Posterior vena cava (tissue), 2 donors: ENCODE results near the gene OR2AJ1. TPM values are rescaled to one million over a fixed set of nuclear protein-coding genes. Genes with fewer than 3 reads are reported as not detected.
"Not testable (repeated sequence)": the region's sequence is repeated elsewhere in the genome, so short reads cannot be mapped to it uniquely, and the experiment has no call there.

Experiments
- DNase-seq: peaks from one replicate; pipeline ENCODE4 v3.0.0-alpha.2; 2020; ENCODE audit warnings: low spot score
- intact Hi-C, 2 donors: fragments of 100-400 bp; cut with DNase I; formaldehyde crosslinking; loops; one replicate each; pipeline versions ENCODE4 v1.14.1 to v1.14.2; 2022 to 2023
- long read RNA-seq, 2 donors: library from polyadenylated mRNA; unstranded; transcript quantifications; one replicate each; pipeline ENCODE4 v2.0.0, GENCODE V29; 2020 to 2021
- total RNA-seq, 2 donors: library from RNA; stranded (reverse); fragmentation: NEBNext Ultra II Directional; extraction: Animal tissue kit (Norgen Biotek cat#: 25700); gene quantifications; one replicate each; pipeline ENCODE4 v1.2.1, GENCODE V29; 2021
- donor health status: DM: yes; HTN: yes; CAD: no.
- donor health status: DM: yes; HTN: yes; CAD: no.

The OR2AJ1 gene, protein sequence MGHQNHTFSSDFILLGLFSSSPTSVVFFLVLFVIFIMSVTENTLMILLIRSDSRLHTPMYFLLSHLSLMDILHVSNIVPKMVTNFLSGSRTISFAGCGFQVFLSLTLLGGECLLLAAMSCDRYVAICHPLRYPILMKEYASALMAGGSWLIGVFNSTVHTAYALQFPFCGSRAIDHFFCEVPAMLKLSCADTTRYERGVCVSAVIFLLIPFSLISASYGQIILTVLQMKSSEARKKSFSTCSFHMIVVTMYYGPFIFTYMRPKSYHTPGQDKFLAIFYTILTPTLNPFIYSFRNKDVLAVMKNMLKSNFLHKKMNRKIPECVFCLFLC
- total RNA-seq: not detected
- long read RNA-seq, donor 1: 0 reads
- long read RNA-seq, donor 2: 0 reads

DNA sequence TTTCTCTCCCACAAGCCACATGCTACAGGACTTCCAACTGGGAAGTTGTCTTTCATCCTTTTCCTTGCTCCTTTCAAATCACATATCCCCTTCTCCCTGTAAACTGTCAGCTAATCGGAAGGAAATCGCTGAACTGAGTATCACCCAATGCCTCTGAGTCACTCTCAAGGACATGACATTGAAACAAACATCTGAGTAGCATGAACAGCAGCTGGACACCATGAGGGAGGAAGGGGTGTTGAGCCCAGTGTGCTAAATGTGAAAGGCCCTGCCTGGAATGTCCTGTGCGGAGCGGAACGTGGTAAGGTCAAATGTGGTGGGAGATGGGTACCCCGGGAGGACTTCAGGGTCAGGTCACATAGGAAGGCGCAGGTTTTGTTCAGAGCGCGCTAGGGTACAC lies at the start of gene OR2AJ1:
Gene OR2AJ1 (plus strand): TSS at position 22 of the 400 bp plus-strand sequence. CDS start 8,880 bp downstream, outside the sequence.
- intact Hi-C loops: loop anchor here in 1 of 2 donors (5.0 kb wide), 1 partner anchor 523 kb away; no protein-coding TSS in a partner anchor
- DNase-seq: no peak

DNA sequence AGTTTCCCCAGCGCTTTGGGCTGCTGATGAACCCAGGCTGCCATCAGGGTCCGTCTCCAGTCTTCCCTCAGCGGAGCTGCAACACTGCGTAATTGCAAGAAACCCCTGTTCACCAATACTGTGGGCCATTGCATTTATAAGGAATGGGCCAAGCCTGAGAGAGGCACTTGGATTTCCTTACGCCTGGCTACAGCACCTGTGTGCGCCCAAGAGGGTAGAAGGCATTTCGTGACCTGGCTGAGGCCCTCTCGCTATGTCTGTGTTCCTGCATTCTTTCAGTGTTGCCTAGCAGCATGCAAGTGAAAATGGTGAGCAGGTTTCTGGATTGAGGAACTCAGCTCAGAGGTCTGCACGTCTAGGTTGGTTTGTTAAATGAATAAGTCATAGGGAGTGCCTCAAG lies 41.3 kb upstream of the OR2AJ1 start:
- no peak for DNase-seq
- intact Hi-C loops: no loop called here

DNA sequence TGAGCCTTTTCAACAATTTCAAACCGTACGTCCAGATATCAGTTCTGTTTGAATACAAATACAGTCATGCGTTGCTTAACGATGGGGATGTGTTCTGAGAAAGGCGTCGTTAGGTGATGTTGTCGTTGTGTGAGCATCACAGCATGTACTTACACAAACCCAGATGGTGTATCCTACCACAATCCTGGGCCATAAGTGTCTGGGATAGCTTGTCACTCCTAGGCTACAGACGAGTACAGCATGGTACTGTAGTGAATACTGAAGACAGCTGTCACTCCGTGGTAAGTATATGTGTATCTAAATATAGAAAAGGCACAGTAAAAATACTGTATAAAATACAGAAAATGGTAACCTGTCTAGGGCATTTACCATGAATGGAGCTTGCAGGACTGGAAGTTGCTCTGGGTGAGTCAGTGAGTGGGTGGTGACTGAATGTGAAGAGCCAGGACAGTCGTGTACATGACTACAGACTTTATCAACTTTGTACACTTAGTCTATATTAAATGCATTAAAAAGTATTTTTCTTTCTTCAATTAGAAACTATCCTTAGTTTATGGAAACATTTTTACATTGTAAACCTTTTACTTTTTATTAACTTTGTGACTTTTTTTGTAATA lies 39.8 kb upstream of the OR2AJ1 start:
- intact Hi-C loops: no loop called here
- DNase-seq: no peak

DNA sequence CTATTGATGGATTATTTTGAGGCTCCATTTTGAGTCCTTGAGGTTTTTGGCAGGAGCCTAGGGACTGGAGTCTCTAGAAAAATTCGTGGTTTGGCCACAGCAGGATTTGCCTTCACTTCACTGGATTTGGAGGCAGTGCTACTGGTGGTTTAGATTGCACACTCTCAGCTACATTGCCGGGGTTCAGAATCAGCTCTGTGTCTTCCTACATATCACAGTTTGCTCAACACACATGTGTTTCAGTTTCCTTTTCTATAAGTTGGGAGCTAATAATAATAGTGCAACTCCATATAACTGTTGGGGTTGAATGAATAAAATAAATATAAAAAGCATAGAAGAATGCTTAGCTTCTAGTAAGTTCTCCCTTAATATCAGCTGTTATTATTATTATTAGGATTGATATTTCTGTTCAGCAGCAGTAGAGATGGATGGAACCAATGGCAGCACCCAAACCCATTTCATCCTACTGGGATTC lies 29.5 kb upstream of the OR2AJ1 start, which contains the start of gene OR2W3:
Gene OR2W3 (plus strand): TSS at position 425 of the 475 bp plus-strand sequence. CDS start 0 bp downstream, at position 425.
- DNase-seq: no peak
- intact Hi-C loops: no loop called here

DNA sequence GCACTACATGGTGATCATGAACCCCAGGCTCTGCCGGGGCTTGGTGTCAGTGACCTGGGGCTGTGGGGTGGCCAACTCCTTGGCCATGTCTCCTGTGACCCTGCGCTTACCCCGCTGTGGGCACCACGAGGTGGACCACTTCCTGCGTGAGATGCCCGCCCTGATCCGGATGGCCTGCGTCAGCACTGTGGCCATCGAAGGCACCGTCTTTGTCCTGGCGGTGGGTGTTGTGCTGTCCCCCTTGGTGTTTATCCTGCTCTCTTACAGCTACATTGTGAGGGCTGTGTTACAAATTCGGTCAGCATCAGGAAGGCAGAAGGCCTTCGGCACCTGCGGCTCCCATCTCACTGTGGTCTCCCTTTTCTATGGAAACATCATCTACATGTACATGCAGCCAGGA lies 28.7 kb upstream of the OR2AJ1 start:
- intact Hi-C loops: no loop called here
- no peak for DNase-seq

DNA sequence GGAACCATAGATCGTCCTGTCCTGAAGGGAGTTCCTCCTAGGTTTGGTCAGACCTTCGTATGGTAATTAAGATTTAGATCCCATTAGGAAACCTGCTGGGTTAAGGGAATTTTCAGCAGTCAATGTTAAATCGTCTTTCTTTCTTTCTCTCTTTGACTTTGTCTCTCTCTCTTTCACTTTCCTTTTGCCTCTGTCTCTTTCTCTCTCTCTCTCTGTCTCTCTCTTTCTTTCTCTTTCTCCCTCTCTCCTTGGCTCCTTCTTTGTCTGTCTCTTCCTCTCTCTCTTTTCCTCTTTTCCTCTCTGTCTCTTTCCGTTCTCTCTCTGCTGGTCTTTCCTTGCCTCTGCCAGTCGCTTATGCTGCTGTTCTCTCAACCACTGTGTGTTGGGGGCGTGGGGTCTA lies 20.6 kb upstream of the OR2AJ1 start:
- no peak for DNase-seq
- intact Hi-C loops: no loop called here

DNA sequence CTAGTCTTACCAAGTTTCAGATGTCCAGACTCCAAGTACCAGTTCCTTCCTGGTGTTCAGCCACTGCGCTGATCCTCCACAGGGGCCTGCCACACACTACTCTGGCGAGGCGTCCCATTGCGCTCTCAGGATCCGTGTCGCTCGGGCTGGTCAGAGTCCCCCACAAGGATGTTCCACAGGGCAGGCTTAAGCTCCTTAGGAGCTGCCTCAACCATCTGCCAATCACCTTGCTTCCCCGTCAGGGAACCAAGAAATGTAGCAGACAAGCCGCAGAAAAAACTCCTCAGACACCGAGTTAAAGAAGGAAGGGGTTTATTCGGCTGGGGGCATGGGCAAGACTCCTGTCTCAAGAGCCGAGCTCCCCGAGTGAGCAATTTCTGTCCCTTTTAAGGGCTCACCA lies 19.5 kb upstream of the OR2AJ1 start:
- intact Hi-C loops: no loop called here
- no peak for DNase-seq

DNA sequence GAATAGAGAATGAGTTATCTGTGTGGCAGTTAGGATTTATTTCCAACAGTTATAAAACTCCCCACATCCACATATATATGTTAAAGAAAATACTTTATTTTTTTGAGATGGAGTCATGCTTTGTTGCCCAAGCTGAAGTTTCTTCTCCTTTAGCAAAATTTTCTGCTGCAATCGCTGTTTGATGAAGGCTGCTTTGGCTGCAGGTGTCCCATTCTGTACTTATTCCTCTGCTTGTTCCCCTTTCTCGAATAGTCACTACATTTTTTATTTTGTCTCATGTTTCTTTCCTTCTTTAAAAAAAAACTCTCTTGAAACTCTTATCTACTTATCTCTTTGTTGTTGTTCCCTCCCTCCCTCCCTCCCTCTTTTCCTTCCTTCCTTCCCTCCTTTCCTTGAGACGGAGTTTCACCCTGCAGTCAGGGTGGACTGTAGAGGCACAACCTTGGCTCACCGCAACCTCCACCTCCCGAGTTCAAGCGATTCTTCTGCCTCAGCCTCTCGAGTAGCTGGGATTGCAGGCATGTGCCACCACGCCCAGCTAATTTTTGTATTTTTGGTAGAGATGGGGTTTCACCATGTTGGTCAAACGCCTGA lies 18.7 kb upstream of the OR2AJ1 start:
- intact Hi-C loops: no loop called here
- DNase-seq: no peak

DNA sequence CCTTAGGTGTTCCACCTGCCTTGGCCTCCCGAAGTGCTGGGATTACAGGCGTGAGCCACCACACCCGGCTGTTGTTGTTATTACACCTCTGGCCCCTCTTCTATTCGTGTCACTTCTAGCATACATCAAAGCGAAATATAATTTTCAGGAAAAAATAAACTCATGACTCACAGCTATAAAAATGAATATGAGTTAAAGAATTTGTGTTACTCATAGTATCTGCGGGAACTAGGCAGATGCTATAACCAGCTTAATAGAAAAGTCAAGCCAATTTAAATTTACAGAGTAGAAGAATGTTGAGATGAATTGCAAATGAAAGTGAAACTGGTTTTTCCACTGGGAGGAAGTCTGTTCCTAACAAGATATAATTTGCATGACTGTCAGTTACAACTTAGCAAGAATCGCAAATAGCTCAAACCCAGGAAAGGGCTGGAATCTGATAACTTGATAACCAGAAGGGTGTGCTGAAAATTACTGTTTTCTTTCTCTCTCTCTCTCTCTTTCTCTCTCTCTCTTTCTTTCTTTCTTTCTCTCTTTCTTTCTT lies 18.1 kb upstream of the OR2AJ1 start:
- intact Hi-C loops: no loop called here
- no peak for DNase-seq

DNA sequence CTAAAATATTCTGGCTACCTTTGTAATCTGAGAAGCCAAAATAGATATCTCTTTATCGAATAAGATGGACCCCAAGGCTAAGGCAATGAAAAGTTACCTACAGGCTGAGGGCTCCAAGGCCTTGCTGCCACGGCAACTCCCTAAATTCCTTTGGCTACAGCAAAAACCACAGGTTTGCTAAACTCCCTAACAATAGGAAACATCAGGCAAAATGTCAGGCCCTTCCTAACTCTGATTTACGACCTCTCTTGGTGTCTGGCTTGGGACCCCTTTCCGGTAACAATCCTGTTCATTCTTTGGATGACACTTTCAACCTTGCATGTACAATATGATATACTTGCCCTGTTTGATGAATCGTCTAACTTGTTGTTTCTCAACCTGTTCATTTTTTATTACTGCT lies 15.9 kb upstream of the OR2AJ1 start:
- no peak for DNase-seq
- intact Hi-C loops: no loop called here

DNA sequence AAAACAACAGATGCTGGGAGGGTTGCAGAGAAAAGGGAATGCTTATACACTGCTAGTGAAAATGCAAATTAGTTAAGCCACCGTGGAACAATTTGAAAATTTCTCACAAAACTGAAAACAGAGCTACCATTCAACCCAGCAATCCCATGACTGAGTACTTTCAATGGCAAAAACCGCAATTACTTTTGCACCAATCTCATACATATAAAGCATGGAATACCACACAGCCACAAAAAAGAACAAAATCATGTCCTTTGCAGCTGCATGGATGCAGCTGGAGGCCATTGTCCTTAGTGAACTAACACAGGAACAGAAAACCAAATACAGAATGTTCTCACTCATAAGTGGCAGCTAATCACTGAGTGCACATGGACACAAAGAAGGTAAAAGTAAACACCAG lies 10.9 kb upstream of the OR2AJ1 start:
- no peak for DNase-seq
- intact Hi-C loops: no loop called here

DNA sequence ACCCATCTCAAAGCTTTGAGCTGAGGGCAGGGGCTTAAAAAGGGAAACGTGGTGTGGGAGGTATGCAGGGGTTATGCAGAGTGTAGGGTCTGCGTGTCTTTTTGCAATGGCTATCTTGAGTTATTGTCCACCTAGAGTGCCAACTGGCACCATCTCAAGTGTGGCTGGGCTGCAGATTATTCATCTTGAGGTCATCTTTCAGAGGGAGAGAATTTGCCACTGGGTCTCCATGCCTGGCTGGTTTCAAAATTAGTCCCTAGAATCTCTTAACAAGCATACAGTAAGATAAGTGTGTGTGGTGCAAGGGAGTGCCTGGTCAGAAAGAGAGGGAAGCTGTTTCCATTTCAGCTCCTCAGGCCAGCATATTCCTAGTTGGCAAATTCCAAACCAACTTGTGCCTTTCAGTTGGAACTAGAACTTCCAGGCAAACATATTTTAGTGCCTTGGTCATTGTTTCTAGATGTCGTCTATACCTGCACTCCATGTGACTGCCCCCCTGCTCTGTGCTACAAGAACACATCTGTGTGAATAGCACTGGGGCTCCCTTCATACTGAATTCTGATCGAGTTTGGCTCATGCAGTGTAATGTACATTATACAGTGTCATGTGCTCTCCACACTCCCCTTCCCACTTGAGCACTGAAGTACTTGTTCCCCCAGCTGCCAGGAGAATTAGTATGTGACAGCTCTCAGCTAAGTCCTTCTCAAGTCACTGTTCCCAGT lies 9.6 kb upstream of the OR2AJ1 start:
- intact Hi-C loops: no loop called here
- no peak for DNase-seq

DNA sequence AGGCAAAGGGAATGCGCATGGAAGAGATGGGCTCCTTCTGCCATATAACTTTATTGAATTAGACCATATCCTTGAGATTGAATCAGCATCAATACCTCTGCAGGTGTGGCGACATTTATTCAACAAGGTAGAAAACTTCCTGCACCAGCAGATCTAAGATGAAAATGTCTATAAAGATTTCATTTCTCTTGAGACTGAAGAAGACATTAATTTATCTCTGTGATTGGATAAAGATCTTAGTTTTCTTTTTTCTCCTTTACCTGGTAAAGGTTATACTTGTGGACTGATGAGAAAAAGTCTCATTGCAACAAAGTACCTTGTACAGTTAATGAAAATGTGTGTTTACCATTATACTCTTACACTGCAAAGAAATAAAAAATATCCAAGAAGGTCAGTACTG lies 4.7 kb upstream of the OR2AJ1 start, which contains the start of gene OR2T8:
Gene OR2T8 (plus strand): TSS at position 301 of the 400 bp plus-strand sequence. CDS start 766 bp downstream, outside the sequence.
- intact Hi-C loops: loop anchor here in 1 of 2 donors (5.0 kb wide), 1 partner anchor 518 kb away; no protein-coding TSS in a partner anchor
- no peak for DNase-seq

DNA sequence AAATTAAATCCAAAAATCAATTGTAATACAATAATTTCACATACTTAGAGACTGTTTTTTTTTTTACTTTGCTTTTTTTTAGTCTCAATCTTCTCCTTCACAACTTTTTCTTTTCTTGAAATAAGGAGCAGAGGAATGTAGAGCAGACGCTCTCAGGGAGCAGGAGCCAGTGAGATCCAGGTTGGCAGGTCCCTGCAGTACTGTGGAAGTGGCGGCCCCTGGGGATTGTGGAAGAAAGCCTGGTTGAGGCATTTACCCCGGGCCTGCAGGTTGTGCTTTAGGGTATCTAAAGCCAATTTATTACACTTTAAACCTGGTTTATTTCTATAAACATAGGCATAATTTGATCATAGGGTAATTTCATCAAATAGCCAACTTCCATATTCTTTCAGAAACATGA lies 748 bp upstream of the OR2AJ1 start:
- intact Hi-C loops: loop anchor here in 1 of 2 donors (5.0 kb wide), 1 partner anchor 522 kb away; no protein-coding TSS in a partner anchor

DNA sequence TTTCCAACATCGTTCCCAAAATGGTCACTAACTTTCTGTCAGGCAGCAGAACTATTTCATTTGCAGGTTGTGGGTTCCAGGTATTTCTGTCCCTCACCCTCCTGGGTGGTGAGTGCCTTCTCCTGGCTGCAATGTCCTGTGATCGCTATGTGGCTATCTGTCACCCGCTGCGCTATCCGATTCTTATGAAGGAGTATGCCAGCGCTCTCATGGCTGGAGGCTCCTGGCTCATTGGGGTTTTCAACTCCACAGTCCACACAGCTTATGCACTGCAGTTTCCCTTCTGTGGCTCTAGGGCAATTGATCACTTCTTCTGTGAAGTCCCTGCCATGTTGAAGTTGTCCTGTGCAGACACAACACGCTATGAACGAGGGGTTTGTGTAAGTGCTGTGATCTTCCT lies 9.3 kb downstream of the OR2AJ1 start:
- no peak for DNase-seq
- intact Hi-C loops: no loop called here

More for the DNA sequence above, 748 bp upstream of the OR2AJ1 start:
- no peak for DNase-seq

DNA sequence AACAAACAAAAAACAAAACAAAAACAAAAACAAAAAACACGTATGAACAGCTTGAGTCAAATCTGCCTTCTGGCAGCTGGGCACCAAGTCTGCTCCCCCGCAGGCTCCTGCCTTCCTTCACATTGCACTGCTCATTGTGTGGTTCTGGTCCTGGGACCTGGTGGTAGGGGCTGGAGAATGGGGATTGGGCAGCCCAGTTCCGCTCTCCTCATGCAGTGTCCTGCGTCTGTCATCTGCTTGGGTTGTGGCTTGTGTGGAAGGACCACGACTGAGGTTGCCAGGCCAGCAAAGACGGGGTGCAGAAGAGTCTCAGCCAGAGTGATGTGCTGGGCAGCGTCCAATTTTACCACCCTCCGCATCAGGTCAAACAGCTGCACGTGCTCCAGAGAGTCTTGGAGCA lies 11.1 kb downstream of the OR2AJ1 start:
- intact Hi-C loops: no loop called here
- peak; percentile 24 for DNase-seq

DNA sequence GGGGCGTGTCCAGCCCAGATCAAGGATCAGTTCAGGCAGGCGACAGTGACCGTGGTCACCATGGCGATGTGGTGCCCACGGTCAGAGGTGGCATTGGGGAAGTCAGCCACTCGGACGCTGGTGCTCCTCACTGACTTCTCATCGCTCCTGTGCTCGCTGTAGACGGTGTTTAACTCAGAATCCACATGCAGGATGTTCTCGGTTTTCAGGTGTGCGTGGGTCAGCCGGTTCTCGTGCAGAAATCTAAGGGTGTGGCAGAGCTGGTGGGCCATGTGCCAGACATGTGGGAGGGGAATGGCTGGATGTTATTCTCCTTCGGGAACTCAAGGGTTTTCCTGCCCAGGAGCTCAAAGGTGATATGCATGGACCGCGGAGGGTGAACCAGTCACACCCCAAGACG lies 11.7 kb downstream of the OR2AJ1 start:
- DNase-seq: peak; percentile 75

DNA sequence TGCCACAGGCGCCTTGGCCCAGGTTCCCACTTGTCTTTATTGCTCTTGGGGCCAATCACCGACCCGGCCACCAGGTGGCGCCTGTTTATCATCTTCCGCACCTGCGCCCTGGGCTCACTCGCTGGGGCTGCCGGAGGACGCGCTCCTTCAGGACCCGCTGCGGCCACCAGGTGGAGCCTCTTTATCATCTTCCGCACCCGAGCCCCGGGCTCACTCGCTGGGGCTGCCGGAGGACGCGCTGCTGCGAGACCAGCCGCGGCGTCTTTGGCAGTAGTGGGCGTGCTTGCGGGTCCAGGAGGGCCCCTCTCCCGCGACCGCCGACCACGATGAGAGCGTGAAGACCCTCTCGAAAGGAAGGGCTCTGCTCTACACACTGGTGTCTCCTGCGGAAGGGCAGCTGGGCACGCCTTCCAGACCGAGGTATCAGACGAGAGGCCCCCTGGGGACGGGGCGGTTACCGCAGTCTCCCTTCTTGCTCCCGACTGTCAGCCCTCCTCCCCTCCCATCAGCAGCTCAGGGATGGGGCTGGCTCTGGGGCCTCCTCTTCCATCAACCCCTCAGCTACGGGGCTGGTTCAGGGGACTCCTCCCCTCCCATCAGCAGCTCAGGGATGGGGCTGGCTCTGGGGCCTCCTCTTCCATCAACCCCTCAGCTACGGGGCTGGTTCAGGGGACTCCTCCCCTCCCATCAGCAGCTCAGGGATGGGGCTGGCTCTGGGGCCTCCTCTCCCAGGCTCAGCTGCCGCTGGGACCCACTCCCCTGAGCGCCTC lies 12.5 kb downstream of the OR2AJ1 start:
- peak; percentile 92 for DNase-seq
- intact Hi-C loops: not testable (repeated sequence)

More for the DNA sequence above, 11.7 kb downstream of the OR2AJ1 start:
- intact Hi-C loops: no loop called here
